Sigmoid colon (tissue), 7 donors: ENCODE data around the gene ZNF205. TPM values are rescaled to one million over a fixed set of nuclear protein-coding genes. Genes with fewer than 3 reads are reported as not detected.

ENCODE experiments used
- DNase-seq: peaks from one replicate; pipeline ENCODE4 v3.0.0-alpha.2; 2019
- H3K27ac ChIP-seq, 4 donors: fragments of 200-600 bp; sonication (generic); one replicate each; pipeline ENCODE4 v1.5.1; 2016 to 2019; ENCODE audit warnings: mild to moderate bottlenecking in 1 of 4
- H3K27me3 ChIP-seq, 3 donors: fragments of 200-600 bp; sonication (generic); one replicate each; pipeline ENCODE4 v1.5.1; 2019; ENCODE audit warnings: mild to moderate bottlenecking in 1 of 3
- H3K36me3 ChIP-seq, 4 donors: fragments of 200-600 bp; sonication (generic); one replicate each; pipeline ENCODE4 v1.5.1; 2016 to 2019
- H3K4me1 ChIP-seq, 4 donors: fragments of 200-600 bp; sonication (generic); one replicate each; pipeline ENCODE4 v1.5.1; 2017 to 2019
- H3K4me3 ChIP-seq, 4 donors: fragments of 200-600 bp; sonication (generic); one replicate each; pipeline ENCODE4 v1.5.1; 2017 to 2019; ENCODE audit warnings: mild to moderate bottlenecking in 2 of 4, moderate library complexity in 1 of 4
- H3K9me3 ChIP-seq, 4 donors: fragments of 200-600 bp in 3 of 4; sonication (generic) in 3 of 4; one replicate each; pipeline versions ENCODE4 v1.5.1 to v1.6.1; 2013 to 2019
- CTCF ChIP-seq, 4 experiments: fragments of 450-650 bp in 3 of 4; fragments of 200-600 bp in 1 of 4; IDR thresholded peaks; one replicate each; pipeline ENCODE4 v1.5.1; 2016 to 2019; ENCODE audit warnings: antibody characterized with exemption in 4 of 4, mild to moderate bottlenecking in 3 of 4, moderate library complexity in 2 of 4
- EP300 ChIP-seq, 4 donors: sonication (generic); formaldehyde crosslinking; IDR thresholded peaks; one replicate each; pipeline ENCODE4 v1.6.1; 2017; ENCODE audit warnings: antibody characterized with exemption in 4 of 4
- POLR2A ChIP-seq, 2 donors: fragments of 450-650 bp; IDR thresholded peaks; one replicate each; pipeline ENCODE4 v1.6.1; 2016; ENCODE audit warnings: antibody characterized with exemption in 2 of 2, mild to moderate bottlenecking in 2 of 2, moderate library complexity in 2 of 2
- POLR2AphosphoS5 ChIP-seq, 4 donors: sonication (generic); formaldehyde crosslinking; IDR thresholded peaks; one replicate each; pipeline ENCODE4 v1.6.1; 2017; ENCODE audit warnings: antibody characterized with exemption in 4 of 4
- WGBS, 2 donors: extraction: QIAGEN DNeasy Blood & Tissue Kit; methylation state at CpG; one replicate each; pipeline ENCODE4 v1.1.7; 2013; 5-methylcytosine and 5-hydroxymethylcytosine counted together
- intact Hi-C: fragments of 100-400 bp; cut with DNase I; formaldehyde crosslinking; loops from one replicate; pipeline ENCODE4 v1.15.1; 2023
- polyA plus RNA-seq, 3 donors: library from polyadenylated mRNA; stranded (reverse); fragments of 200-250 nt; gene quantifications; one replicate each; pipeline ENCODE4 v1.2.3, GENCODE V29; 2013
- total RNA-seq, 4 donors: library from RNA; depleted of rRNA; stranded (reverse); fragments of >200 nt; gene quantifications; one replicate each; pipeline ENCODE4 v1.1.0, GENCODE V29; 2016
- donor health status: healthy with polysubstance abuse.
- donor health status: Bipolar disorder and iron deficiency.
- donor health status: healthy.

Gene ZNF205
- total and polyA plus RNA-seq, 7 donors: 6.6 to 17.5 (median 15.8) TPM

- peak overlapping the region; percentile 78 to 87 (median 86) for H3K27ac ChIP-seq
- H3K27me3 ChIP-seq: peaks cover 0 to 38% (median 6%) of the 10 kb centered on the region in 3 donors
- H3K4me3 ChIP-seq: peak overlapping the region; percentile 52 to 92 (median 78)
- intact Hi-C loops: loop anchor here (10.0 kb wide), 2 partner anchors 244 to 384 kb away; partner anchors contain the start of genes ELOB and FLYWCH1
- no peaks in the 10 kb centered on the region for H3K36me3 ChIP-seq
- peaks cover 0 to 27% (median 16%) of the 10 kb centered on the region in 4 donors for H3K4me1 ChIP-seq
- TF ChIP-seq POLR2AphosphoS5 (IDR thresholded peaks at IDR 0.05): peak in 3 of 4 donors; percentile 6 to 42 (median 10)
- TF ChIP-seq POLR2A (IDR thresholded peaks at IDR 0.05): no peak
- TF ChIP-seq CTCF (IDR thresholded peaks at IDR 0.05): no peak
- no peak for TF ChIP-seq EP300 (IDR thresholded peaks at IDR 0.05)
- 1 to 2% methylated on average over 70 of the region's 70 CpGs for WGBS, 2 donors
- no peaks in the 10 kb centered on the region for H3K9me3 ChIP-seq
- peak; percentile 95 for DNase-seq
These were observed 46.3 kb downstream of the ZNF205 start for GRCh38 chr16:3158510-3159314.

GRCh38 chr16:3161235-3162018 lies 49.0 kb downstream of the ZNF205 start:
- TF ChIP-seq POLR2AphosphoS5 (IDR thresholded peaks at IDR 0.05): no peak
- TF ChIP-seq EP300 (IDR thresholded peaks at IDR 0.05): no peak
- TF ChIP-seq POLR2A (IDR thresholded peaks at IDR 0.05): no peak
- TF ChIP-seq CTCF (IDR thresholded peaks at IDR 0.05): no peak
- intact Hi-C loops: no loop called here
- H3K4me3 ChIP-seq: no peak overlapping the region
- H3K4me1 ChIP-seq: peaks cover 0 to 32% (median 19%) of the 10 kb centered on the region in 4 donors
- no peaks in the 10 kb centered on the region for H3K9me3 ChIP-seq
- peaks cover 0 to 38% (median 6%) of the 10 kb centered on the region in 3 donors for H3K27me3 ChIP-seq
- H3K27ac ChIP-seq: no peak overlapping the region
- H3K36me3 ChIP-seq: no peaks in the 10 kb centered on the region
- WGBS, 2 donors: 32 to 80% methylated on average over 36 of the region's 36 CpGs
- DNase-seq: peak; percentile 53

GRCh38 chr16:3164121-3164991 lies 52.0 kb downstream of the ZNF205 start:
- no peaks in the 10 kb centered on the region for H3K9me3 ChIP-seq

More at GRCh38 chr16:3164121-3164991, 52.0 kb downstream of the ZNF205 start:
- no peak for TF ChIP-seq POLR2A (IDR thresholded peaks at IDR 0.05)
- TF ChIP-seq CTCF (IDR thresholded peaks at IDR 0.05): no peak
- TF ChIP-seq EP300 (IDR thresholded peaks at IDR 0.05): no peak
- no peaks in the 10 kb centered on the region for H3K36me3 ChIP-seq
- no peak overlapping the region for H3K27ac ChIP-seq
- intact Hi-C loops: no loop called here
- peaks cover 0 to 14% (median 6%) of the 10 kb centered on the region in 4 donors for H3K4me1 ChIP-seq
- DNase-seq: no peak
- no peak overlapping the region for H3K4me3 ChIP-seq
- H3K27me3 ChIP-seq: peaks cover 6 to 55% (median 11%) of the 10 kb centered on the region in 3 donors
- 79 to 89% methylated on average over 37 of the region's 37 CpGs for WGBS, 2 donors
